CD4-positive, alpha-beta T cell treated with Interleukin-1 beta for 1 hour (primary cell): ENCODE data around the gene BTBD10.
A peak's percentile ranks its signal among the peaks of the same experiment; 100 is the strongest.

ENCODE experiments used
- DNase-seq, 2 donors: peaks; one replicate each; pipeline ENCODE4 v3.0.0-alpha.2; 2020 to 2022

BTBD10 gene

DNA sequence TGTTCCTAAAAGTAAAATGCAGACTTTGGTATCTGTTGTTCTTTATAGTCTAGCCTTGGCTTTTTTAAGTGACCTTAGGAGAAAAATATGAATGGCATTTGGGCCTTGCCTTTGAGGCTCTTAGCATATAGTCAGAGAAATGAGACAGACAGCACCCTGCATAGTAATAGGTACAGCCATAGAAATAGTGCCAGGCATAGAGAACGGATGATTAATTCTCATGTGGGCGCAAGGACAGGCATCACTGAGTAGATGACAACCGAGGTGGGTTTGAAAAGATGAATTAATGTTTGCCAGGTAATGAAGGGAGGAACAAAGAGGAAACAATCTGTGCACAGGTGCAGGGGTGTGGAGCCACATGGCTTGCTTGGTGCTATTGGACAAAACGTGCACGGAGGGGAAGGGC lies 95.0 kb downstream of the BTBD10 start:
- DNase-seq = no peak

DNA sequence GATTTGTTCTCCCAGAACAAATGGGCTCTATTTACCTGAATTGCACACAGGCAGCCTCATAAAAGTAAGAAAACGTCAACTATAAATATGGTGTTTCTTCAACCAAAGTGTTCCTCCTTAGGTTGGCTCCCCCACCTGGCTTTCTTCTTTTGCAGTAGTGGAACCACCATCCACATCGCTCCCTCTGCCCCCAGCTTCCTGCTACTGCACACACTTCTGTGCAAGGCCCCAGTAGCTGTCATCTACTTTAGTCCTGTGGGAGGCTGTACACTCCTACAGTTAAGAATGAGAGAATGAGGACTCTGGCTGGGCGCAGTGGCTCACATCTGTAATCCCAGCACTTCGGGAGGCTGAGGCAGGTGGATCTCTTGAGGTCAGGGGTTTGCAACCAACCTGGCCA lies 95.9 kb downstream of the BTBD10 start:
- DNase-seq = no peak

DNA sequence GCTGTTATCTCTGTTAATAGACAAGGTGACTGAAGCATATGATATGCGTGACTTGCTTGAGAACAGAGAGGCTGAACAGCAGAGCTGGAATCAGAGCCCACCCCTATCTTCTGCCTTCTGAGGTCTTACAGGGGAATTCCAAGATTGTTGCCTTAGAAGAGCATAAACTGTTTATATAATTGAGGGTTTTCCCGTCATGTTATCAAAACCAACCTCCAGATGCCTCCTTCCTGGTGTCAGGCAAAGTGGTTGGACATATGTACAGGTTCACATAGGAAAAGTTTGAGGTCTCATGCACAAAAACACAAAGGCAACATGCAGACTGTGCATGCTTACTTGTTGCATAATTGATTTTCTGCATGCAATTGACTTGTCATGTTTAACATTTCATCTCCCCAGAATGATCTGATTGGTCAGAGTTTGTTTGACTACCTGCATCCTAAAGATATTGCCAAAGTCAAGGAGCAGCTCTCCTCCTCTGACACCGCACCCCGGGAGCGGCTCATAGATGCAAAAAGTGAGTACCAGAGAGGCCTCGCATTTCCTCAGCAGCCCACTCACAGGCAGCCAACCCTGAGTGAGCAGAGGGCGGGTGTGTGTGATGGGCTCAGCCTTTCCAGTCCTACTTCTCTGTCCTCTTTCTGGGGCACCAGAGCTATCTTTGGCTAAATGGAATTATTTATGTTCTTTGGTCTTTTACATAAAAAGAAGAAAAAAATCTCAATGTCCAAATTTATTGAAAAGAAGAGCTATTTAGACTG lies 96.6 kb downstream of the BTBD10 start:
- DNase-seq = no peak

DNA sequence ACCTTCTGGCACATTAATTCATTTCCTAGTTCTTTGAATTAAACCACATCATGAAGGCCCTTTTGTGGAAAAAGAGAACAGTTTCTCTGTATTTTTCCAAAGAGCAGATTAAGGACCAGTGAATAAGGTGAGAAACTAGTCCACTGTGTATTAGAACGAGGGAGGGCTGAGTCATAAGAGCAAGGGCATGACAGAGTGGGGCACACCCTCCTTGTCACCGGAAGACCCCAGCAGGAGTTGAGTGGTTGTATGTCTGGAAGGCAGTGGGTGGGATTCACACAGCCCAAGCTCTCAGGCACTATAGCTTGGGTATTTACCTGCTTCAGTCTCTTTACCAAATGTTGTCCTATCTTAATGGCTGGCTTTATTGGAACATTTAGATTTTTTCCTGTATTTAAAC lies 98.6 kb downstream of the BTBD10 start:
- DNase-seq = no peak

DNA sequence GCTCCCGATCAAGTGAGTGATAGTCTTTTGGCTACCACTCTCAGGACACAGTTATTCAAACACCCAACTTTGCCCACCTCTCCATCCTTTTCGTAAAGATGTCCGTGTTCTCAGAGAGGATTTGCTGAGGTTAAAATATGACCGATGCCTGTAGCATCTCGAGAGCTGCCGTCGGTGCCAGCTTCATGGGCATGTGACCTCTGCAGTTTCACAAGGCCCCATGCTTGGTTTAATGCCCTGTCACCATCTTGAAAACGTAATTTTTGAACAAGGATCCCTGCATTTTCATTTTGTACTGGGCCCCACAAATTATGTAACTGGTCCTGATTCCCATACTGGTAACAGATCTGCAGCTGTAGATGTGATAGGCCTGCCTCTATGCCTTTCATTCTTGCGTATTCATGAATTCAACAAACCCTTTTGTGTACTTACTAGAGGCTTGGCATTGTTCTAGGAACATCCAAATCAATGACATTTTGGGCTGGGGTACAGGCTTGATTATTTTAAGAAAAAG lies 100.4 kb downstream of the BTBD10 start:
- no peak for DNase-seq

DNA sequence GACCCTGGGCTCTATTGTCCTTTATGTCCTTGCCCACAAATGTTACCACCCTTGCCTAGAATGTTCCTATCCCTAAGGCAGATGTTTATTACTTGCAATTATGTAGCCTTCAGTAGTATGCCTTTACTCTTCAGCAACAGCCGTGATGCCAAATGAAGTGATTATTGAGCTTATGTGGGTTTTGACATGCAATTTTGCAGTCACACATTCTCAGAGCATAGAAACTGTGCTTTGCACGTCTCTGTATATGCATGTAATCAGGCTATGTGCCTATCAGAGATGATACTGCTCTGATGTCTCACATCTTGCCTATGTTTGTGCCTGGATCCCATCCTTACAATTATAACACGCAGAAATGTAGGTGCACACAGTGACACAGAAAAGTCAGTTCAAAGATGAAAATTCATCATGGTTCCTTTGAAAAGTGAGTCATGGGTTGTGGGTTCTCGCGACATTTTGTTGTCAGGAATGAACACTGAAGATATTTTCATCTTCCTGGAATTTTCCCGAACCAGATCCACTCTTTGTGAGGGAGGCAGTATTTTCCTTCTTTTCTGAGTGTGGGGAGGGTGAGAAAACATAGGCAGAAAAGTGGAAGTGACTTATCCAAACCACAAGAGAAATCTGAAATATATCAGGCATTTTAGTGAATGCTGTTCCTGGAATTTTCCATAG lies 104.3 kb downstream of the BTBD10 start:
- no peak for DNase-seq

DNA sequence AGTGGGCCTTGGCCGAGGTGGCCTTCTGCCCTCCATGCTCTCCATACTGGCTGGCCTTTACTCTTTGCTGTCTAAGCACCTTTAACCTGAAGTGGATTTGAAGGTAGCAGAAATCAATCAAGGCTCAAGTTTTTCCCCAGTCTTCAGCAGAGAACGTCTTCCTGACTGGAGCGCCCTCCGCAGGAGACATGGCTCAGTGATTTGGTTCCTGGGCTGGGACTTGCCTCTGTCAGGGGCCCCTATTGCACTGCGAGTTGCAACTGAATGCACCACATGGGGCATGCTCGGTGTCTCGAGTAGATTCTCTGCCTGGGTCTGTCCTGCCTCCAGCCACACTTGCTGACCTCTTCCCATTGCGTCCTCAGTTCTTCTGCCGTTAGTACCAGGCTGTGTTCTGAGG lies 105.8 kb downstream of the BTBD10 start:
- no peak for DNase-seq

DNA sequence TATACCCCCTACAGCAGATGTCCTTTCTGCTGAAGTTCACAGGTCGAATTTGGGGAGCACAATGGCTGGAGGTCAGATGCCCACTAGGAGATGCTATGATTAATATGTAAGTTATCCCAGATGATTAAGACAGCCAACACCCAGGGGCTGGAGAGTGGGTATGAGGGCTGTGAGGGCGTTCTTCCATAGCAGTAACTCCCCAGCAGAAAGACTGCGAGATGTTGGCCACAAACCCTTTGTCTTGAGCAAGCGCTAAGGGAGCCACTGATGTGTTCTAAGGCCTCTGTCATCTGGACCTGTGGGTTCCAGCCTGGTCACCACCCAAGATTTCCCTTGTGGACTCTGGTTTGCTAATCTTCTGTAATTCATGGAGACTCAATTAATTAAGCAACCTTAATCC lies 107.8 kb downstream of the BTBD10 start:
- no peak for DNase-seq

DNA sequence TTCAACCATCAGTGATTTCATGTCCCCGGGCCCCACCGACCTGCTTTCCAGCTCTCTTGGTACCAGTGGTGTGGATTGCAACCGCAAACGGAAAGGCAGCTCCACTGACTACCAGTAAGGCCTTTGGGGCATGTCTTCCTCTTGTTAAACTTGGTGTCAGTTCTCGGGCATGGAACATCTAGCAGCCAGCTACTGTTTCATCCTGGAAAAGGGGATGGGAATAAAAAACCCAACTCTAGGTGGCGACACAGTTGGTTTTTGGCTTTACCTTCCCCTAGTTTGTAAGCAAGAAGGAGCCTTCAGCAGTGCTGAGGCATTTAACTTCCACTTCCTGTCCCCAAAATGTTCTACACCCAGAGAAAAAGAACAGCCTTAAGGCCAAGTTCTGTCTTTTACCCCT lies 108.7 kb downstream of the BTBD10 start:
- DNase-seq = no peak

DNA sequence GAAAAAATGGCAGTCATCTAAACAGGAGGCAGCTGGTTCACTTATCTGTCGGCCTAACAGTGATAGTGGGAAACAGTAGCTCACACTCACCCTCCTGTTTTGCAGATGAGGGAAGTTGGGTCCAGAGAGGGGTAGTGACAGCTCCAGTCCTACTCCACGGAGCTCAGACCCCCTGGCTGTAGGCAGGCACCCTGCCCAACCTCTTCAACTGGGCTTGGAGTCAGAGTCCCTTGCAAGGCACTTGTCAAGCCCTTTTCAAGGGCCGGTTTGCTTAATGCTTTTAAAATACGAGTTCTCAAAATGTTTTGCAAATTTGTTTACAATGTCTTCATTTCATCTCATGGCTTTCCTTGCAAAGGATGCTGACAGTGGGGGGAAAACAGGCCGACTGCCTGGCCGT lies 110.3 kb downstream of the BTBD10 start:
- no peak for DNase-seq

DNA sequence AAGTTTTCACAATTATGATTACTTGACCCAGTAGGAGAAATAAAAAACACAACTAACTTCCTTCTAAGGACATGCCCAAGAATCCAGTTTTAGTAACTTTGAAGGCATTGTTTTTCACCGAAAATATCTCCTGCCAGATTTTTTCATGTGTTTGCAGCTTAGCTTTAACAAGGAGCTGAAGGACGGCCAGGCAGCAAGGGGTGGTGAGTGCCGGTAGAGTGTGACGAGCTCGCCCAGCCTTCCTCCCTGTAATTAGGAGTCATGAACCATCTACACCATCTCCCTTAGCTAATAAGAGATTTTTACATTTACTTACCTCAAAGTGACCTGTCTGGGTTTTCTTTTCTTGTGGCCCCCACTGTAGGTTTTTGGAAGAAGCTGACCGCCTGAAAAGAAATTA lies 113.4 kb downstream of the BTBD10 start:
- DNase-seq = no peak

DNA sequence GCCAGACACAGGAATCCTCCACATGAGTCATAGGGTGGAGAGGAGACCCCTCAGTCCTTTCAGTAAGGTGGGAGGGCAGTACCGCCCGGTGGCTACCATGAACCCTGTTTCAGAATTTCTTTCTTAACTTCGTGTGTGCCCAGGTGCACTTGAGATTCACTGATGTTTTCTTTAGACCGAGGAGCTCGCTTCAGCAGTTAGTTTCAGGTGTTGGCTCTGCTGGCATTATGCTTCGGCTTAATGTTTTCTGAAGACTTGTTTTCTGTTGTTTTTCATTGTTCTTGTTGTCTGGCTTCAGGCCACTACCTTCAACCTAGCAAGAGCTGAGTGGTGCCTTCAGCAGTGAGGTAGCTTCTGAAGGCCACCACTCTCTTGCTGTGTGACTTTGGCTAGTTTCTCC lies 114.0 kb downstream of the BTBD10 start:
- DNase-seq = no peak

DNA sequence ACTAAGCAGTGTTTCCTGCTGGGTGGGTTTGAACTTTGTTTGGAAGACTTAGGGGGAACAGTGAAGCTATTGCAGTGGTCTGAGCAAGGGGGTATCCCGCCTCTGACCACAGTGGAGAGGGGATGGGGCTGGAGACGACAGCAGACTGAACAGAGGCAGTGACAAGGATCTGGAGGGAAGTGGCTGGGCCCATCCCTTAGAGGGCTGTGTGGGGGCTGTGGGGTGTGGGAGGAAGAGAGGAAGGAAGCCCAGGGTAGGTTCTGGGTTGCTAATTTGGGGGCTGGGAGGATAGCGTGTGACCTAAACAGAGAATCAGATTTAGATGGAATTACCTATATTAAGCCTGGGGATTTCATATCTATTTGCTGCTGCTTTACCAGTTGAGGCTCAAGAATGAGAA lies 114.7 kb downstream of the BTBD10 start:
- DNase-seq = no peak

DNA sequence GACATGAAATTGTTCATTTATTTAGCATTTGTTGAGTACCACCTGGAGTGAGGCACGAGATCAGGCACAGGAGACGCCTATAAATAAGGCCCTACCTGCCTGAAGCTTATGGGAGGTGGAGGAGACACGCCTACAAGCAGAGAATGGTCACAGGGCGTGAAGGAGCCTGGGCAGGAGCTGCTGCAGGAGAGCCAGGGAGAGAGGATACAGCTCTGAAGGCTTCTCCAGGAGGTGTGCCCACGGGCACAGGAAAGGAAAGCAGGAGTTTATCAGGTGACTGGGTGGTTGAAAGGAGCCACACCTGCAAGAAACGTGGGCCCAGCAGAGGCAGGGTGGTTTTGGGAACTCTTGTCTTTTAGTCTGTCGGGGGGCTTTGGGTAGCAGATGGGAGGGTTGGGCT lies 115.1 kb downstream of the BTBD10 start:
- no peak for DNase-seq

DNA sequence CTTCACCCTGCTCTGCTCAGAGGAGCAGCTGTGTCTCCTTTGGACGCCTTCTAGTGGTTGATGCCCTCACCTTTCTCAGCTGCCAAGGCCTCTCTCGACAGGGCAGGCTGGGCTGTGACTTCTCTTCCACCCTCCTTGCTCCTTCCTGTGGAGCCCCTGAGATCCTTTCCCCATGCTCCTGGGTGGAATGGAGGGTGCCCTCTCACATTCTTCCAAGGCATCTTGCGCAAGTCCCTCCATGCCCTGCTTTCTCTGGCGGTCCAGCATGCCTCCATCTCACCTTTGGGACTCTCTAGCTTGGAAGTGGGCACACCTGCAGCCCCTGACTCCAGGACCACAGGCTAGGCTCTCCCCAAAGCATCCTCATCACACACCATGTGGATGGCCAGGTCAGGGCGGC lies 116.6 kb downstream of the BTBD10 start:
- no peak for DNase-seq

DNA sequence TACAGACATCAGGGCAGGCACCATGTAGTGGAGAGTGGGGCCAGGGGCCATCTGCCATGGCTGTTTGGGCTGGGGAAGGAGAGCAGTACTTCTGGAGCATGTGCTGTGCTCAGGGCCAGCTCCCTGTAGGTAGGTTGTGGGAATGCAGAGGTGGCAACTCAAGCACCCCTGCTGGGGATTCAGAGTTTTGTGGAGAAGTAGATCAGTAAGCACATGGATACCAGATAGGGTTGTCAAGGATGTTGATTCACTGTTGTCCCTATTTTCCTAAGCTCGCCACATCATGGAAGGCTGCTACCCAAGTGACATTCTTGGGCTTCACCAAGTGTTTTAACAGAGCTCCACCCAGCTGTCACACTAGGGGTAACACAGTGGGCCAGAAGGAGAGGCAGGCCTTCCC lies 118.2 kb downstream of the BTBD10 start:
- no peak for DNase-seq

DNA sequence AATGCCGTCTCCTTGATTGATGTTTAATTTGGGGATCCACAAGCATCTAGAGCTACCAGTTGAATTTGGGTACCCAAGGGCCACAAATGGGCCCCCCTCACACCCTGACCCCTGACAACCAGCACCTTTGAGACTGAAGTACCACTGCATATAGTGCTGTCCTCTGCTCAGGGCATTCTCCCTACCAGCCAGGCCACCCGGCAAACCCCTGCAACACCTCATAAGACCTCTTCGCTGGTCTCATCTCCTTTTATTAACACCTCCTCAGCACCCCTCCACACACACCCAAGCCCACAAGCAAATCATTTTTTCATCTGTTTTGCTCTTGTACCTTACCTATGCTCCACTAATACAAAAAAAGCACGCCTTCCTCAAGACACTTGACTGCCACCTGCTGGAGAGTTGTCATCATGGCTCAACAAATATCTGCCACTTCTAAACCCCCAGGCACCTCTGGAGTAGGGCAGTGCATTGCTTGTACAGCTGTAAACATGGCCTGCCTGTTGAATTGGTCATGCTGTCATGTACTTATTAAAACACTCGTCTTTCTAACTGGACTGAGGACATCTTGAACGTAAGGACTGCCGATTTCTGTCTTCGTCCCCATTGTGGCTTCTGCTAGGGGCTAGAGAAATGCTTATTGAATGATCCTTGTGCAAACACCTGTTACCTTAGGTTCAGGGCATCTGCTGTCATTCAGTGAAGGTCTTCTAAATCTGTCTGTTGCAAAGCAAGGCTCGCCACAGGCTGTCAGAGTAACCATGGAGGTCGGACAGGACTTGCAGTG lies 118.9 kb downstream of the BTBD10 start:
- DNase-seq = peak; percentile 62 to 74

DNA sequence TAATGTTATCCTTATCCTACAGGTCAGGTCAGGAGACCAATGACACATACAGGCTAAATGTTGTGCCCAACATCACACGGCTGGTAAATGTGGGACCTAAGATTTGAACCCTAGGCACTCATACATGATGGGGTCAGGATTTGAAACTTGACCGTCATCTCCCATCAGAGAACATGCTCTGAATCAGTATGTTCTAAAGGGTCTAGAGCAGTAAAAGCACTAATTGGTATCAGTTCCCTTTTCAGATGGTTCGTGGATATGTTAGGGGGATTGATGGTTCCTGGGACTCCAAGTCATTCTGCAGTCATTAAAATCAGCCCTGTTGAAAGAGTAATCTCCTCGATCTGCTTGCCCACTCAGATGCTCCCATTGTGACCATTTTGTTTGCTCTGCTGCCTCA lies 120.0 kb downstream of the BTBD10 start:
- DNase-seq = no peak

DNA sequence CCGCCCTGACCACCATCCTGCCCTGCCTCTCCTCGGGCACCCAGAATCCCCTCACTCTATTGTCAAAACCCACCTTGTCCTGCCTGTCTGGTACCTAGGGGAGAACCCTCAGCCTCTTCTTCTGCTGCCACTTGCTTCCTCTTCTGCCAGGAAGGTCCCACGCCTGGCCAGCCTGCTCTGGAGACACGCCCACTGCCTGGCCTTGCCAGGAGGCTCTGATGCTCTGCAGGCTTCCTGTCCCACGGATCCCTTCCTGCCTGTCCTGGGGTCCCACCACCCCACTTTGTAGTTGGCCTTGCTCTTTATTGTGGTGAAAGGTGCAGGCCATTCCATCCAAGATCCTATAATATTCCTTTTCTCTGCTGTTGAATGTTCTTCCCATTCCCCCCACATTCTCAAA lies 122.0 kb downstream of the BTBD10 start:
- DNase-seq = no peak

DNA sequence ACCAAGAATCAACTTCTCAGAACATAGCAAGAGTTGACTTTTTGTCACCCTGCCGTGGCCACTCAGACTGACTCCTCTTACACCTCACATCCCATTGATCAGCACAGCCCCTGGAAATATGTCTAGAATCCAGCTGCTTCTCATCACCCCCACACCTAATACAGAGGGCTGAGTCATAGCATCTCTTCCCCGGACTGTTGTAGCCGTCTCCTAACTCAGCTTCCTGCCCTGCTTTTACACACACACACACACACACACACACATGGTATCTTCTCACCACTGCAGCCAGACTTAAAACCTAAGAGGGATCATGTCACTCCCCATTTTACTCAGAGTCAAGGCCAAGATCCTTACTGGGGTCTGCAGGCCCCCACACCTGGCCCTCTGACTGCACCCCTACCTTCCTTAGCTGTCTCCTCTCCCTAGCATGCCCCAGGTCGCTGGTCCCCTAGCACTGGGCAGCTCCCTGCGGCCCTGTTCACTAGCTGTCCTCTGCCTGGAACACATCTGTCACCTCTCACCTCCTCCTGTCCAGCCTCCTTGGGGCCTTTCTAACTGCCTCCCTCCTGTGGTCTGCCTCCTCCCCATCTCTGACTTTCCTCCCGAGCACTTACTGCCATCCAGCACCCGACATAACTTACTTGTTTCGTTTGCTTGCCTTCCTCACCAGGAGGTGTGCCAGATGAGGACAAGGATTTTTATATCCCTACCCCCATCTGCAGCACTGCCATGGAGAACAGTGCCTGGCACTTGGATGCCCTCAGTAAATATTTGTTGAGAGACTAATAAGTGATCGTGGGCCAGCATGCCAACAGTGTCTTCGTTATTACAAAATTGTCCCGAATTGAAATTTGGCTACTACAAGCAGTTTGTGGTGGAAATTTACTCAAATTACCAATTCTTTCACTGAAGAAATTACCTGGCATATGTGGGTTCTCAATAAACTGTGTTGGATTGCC lies 123.5 kb downstream of the BTBD10 start:
- peak in 1 of 2 donors; percentile 28 for DNase-seq

DNA sequence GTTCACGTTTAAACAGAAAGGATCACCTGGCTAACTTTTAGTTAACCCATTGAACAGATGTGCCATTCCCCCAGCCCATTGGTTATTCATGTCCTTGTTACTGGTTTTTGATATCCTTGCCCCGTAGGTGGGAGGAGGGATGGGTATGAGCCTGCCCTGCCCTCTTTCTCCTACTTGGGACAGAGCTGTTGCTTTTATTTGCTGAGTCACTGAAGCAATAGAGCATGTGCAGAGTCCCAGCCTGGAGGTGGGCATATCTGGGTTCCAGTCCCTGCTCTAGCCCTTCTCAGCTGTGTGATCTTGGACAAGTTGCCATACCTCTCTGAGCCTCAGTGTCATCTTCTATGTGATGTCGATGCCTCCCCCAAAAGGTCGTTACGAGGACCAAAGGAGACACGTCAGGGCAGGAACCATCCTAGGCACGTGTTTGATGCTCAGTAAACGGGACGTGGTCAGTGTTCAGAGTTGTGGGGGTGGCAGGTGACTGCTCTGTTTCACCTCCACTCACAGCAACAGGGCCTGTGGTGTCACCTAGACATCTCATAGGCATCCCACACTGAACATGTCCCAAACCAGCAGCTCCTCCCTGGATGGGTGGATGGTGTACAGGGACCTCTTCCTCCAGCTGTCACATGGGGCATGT lies 124.5 kb downstream of the BTBD10 start:
- DNase-seq = no peak

DNA sequence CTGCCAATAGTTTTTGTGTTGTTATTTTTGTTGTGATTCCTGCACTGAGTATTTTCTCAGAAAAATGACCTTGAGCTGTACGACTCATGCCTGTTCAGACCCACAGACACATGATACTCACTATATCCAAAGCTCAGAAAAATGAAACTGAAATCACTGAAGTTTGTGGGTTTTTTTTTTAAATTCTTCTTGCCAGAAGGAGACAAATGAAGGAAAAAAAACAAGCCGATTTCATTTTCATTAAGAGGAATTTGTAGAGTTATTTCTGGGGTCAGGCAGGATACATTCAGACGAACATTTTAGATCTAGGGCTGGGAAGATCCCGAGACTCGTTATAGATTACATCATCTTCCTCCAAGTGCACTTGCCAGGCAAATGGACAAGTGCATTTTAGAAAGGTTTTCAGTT lies 125.0 kb downstream of the BTBD10 start:
- DNase-seq = no peak
